Measurements from ENCODE around the gene ZNF423.

Gene ZNF423

DNA sequence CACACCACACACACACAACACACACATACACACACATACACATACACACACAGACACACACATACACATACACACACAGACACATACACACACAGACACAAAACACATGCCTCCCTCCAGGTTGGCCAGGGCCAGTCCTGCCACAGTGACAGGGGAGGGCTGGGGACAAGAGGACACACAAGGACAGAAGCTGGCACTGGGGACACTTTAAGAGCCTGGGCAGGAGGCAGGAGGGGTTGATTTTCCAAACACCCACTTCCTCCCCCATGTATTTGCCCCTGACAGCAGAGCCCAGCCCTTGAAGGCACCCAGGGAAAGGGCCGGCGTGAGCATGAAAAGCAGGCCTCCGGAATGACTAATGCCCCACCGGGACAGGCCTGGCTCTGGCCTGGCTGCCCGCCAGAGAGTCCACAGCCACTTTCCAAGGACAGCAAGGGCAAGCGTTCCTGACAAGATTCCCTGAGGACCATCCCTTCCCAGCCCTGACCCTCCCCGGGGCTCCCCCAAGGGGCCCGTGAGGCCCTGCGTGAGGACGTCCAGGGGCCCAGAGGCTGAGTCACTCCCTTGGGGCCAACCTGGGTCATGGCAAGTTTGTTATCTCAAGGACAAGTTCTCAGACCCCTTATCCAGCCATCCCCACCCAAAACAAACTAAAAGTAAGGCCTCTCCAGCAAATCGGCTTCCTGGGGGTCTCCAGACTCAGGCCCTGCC is 235.6 kb downstream of the ZNF423 start:
- no peak for DNase-seq

DNA sequence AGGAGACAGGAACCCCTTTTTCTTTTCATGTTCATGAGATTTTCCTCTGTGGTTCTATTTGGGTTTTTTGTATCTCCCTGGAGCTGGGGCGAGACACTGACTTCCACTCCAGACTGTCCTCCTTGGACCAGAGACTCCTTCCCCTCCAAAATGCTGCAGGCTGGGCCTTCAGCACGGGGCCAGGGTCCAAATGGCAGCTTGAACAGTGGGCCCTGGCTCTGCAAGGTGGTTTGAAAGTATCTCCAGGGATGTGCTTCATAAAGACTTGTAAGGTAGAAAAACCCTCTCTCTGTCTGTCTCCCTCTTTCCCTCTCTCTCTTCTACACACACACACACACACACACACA is 236.1 kb downstream of the ZNF423 start:
- DNase-seq, result no peak

DNA sequence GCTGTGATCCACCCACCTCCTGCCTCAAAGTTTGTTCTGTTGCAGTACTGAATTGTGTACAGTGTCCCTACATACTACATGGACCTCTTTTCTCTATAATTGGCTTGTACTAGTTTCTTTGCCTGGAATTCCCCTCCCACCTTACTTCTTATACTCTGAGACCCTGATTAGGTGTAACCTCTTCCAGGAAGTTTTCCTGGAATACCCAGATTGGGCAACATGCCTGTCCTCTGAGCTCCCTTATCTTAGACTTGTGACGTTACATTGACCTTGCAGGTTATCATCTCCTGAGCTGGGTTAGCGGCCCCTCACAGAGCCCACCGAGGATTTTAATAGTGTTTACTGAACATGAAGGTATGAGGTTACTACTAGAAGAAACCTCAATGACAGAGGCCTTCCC is 237.0 kb downstream of the ZNF423 start:
- DNase-seq, result no peak

DNA sequence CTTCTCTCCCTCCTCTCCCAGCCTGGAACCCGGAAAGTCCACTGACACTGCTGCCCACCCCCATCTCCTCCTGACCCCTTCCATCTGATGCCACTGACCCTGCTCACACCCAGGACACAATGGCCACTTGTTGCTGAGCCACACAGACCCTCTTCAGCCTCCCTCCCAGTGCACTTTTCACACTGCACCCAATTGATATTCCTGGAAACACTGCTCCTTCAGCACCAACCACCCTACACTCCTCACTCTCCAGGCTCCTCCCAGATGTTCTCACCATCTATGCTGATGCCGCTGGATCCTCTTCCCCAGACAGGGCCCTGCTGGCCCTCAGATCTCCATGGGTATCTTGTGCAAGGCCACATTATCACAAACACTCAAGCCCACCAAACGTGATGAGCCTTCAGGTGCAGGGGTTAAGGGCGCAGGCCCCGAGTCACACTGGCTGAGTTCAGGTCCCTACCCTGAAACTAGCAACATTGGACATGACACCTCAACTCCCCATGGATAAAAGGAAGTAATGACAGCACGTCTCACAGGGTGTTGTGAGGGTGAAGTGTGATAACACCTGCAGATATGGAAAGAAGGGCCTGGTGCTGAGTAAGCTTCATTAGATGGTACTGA is 238.1 kb downstream of the ZNF423 start:
- no peak for DNase-seq

DNA sequence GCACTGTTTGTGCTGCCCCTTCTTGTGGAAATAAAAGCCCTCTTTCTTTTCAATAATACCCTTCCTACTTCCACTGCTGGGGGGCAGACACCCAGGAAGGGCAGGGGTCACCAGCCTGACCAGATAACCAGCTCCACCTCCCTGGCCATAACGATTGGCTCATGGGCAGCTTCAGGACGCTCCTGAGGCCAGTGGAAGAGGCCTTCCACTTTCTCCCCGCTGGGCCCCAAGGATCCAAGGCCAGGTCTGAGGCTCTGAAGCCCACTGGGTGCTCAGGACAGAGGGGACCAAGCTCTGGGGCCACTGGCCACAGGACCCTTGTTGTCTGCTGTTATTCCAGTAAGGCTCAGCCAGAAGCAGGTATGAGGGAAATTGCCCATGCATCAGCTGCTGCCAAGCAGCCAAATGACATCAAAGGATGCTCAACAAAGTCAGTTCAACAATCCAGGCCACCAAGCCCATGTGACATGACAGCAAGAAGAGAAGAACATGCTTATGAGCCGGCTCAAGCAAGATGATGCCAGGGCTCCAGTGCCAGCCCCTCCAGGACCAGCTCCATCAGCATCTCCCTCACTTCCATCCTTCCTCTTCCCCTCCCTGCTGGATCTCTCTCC is 238.8 kb downstream of the ZNF423 start:
- DNase-seq, result no peak

DNA sequence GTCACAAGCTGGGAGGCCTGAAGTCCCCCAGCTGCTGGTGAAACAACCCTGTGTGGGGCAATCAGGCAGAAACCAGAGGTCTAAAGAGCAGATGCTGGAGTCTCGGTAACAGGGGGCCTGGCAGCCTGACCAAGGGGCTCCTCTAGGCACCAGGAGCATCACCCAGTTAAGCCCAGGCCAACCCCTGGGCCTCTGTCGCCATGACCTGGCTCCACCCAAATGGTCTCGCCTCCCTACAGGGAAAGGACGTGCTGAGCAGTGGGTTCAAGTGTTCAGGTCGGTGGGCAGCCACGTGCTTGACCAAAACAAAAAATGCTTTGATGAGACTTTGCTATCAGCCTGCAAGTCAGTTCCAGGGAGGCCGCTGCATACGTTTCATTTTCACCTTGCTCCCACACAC is 240.3 kb downstream of the ZNF423 start:
- DNase-seq, result no peak

DNA sequence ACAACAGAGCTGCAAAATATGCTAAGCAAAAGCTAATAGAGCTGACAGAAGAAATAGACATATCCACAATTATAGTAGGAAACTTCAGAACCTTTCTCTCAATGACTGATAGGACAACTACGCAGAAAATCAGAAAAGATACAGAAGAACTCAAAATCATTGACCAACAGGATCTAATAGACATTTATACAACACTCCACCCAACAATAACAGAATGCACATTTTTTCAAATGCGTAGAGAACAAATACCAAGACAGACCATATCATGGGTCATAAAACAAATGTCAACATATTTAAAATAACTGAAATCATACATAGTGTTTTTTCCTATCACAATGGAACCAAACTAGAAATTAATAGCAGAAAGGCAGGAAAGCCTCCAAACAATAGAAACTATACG is 244.9 kb downstream of the ZNF423 start:
- no peak for DNase-seq

DNA sequence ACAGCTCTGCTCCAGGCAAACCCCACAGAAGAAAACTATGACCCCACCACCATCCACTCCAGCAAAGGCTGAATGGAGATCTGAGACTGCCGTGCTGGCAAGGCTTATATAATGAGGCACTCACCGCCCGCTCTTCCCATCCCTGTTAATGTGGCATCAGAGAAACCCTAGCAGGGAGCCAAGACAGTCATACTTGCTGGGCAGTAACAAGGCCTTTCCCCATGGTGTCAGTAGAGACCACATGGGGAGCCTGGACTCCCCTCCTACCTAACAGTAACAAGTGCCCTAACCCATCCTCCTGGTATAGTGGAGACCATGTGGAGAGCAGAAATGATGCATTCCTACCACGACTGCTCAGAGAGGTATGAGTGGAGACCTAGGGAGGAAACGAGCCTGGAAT is 247.1 kb downstream of the ZNF423 start:
- peak in 1 of 3 experiments; percentile 13 for DNase-seq

DNA sequence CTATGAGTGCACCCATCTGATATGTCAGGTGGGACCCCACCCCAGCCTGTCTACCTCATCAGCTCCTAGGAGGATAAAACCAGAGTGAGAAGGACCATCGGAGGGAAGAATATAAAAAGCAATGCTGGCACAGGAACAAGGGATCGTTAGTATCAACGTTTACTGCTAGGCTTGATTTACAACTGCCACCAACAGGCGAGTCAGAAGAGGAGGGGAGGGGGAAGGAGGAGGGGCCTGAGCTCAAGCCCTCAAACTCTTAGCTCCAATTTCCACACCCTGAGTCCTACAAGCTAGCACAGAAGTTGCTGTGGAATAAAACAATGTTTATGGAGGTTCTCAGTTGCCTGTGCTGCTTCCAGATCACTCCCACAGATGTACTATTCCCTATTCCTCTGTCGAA is 247.8 kb downstream of the ZNF423 start:
- DNase-seq, result peak in 2 of 3 experiments; percentile 8 to 16

DNA sequence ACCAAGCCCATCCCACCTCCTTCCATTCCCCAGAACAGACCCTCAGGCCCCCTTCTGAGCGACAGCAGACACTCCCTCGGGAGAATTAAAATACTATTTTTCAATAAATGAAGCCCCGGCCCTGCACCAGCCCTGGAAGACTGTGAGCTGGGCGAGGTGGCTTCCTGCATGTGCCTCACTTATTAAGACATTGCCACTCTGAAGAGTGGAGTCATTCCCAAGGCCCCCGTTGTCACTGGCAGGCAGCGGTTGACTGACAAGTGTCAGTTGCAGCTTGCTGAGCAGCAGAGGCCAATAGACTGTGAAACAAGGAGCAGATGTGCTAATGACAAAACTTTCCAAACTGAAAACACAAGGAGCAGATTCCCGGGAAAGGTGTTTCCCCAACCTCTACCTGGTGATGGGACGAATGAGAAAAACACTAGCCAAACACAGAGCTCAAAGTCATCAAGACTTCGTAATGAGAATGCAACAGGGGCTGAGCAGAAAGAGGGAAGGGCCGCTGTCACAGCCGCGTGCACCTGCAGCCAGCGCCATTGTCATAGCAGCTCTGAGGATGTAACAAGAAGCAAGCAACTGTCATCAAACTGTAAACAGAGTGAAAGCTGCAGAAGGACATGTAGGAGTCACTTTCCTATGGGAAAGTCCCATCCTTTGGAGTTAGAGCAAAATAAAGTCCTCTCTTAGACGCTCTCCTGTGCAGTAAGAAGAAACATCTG is 250.2 kb downstream of the ZNF423 start:
- no peak for DNase-seq

DNA sequence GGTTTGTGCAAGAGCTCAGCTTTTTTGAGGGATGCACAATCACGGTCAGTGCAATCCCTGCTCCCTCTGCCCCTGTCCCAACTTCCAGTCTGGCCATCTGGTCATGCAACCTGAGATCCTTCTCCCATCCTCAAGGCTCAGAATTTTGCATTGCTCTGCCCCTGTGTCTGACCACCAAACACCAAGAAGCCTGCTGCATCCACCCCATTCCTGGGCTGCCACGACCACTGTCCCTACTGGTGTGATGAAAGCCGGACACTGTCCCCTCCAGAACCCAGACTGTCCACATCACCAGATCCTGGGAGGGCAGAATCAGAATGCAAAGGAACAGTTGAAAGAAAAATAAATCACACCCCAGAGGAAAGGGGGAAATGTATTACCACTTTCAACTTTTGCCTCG is 251.3 kb downstream of the ZNF423 start:
- DNase-seq, result no peak

DNA sequence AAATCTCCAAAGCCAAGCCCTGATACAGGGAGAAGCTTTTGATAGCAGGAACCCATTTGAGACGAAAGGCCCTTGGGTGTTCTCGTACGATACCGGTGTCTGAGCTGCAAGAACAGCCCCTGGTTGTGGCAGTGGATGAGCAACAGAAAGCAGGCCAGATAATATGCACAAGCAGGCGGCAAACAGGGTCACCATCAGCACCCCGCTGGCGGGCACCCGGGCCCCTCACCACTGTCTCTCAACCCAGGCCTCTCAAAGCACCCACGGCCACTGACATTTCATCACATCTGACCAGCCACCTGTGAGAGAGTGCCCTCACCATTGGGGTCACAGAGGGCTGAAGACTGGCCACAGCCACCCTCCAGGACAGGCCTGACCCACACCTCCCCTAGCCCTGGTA is 252.0 kb downstream of the ZNF423 start:
- no peak for DNase-seq

DNA sequence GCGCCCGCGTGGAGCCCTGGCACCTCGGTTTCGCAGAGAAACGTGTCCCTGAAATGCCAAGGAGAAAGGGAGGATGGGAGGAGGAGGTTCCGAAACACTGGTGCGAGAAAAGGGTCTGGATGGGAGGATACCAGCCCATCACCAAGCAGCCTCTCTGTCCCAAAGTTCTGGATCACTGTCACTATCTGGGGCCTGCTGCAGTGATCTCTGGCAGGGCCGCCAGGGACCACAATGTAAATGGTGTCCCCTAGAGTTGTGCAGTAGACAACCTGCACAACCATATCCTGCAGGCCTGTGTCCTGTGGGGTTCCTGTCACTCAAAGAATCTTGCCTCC is 253.0 kb downstream of the ZNF423 start:
- no peak for DNase-seq

DNA sequence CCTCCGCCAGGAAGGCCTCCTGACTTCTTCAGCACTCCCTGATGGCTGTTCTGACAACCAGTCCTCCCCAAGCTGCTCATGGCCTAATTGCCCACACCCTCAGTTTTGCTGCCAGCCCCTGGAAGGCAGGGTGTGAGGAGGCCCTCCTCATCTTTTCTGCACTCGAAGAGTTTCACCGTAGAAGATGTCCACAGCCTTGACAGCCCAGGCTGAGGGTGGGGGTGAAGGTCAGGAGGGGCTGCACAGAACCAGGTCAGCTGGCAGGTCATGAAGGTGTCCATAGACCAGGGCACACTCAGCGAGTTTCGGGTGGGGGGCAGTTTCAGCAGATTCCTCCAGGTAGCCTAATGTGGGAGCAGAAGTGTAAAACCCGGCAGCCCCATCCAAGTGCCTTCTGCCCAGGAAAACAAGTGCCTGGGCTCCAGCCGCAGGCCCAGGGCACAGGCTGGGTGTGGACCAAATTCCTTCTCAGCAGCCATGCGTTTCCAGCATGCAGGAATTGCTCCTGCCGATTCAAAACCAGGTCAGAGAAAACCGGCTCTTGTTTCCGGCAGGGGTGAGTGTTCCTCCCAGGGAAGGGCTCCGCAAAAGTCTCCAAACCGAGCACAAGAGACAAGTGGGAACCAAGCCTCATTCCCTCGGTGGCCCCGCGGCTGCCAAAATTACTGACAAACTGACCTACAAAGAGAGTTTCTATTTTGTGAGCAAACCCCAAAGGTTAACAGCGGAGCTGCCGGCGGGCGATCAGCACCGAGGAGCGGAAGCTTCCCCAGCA is 253.5 kb downstream of the ZNF423 start:
- no peak for DNase-seq

DNA sequence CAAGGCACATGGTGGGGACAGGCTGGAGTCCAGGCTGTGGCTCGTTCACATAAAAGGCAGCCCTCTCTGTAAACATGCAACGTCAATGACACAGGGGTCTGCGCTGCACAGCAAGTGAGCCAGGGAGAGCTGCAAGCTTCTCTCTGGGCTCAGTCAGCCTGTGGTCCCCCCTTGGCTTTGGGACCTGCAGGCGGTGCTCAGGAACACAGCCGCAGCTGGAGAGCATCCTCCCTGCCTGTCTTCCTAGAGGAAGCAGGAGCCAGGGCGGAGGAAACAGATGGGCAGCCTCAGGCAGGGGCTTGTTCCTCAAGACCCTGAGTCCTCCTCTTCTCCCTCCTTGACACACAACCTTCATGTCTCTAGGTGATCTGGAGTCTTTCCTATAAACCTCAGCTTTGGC is 254.3 kb downstream of the ZNF423 start:
- no peak for DNase-seq

DNA sequence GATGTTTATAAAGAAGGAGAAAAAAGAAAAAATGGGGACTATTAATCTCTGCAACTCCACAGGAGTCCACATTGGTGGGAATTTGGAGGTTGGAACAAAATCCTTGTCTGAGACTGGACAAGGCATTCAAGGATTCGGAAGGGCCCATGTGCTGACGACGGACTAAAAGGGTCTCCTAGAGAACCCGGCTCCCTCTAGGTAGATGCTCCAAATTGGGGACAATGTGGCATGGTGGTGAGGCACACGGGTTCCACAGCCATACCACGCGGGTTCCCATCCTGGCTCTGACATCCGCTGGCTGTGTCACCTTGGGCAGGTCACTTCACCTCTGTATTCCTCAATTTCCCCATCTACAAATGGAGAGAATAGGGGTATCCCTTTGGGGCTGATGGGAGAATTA is 254.9 kb downstream of the ZNF423 start:
- DNase-seq, result no peak

DNA sequence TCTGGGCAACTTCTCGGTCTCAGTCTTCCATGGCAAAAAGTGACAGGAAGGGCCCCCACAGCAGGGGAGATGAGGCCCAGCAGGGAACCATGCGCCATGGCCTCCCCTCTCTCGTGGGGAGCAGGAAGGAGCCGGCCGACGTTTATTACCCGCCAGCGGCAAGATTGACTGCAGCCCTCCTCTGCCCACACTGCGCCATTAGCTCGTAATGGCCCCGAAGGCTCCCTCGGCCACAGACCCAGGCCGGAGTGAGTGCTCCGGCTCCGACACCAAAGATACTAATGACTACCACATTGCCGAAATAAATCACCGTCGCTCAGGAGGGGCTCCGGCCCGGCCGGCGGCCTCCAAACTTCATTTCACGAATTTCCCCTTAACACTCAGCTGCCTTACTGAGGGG is 255.4 kb downstream of the ZNF423 start:
- DNase-seq, result no peak

DNA sequence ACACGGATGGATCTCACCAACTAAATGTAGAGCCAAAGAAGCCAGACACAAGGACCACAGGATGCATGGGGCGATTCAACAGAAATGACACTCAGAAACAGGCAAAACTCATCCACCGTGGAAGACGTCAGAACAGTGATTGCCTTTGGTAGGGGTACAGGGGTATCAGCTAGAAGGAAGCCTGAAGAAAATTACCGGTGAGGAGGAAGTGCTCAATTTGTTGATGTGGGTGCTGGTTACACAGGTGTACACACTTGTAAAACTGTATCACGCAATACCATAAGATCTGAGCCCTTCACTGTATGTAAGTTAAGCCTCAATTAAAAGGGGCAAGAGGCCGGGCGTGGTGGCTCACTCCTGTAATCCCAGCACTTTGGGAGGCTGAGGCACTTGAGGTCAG is 256.2 kb downstream of the ZNF423 start:
- no peak for DNase-seq

DNA sequence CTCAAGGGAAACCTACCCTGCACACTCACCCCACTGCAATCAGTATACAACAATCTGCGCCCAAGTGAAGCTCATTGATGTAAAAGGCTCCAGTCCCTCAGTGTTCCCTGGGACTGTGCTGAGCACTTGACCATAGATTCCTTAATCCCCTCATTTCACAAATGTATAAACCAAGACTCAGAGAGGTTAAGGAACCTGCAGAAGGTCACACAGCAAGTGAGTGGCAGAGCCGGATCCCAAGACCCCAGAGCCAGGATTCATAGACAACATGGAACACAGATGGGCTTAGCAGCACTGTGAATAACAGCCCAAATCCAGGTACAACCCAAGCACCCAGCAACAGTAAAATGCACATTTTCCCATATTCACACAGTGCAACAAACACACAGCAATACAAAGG is 256.6 kb downstream of the ZNF423 start:
- no peak for DNase-seq

DNA sequence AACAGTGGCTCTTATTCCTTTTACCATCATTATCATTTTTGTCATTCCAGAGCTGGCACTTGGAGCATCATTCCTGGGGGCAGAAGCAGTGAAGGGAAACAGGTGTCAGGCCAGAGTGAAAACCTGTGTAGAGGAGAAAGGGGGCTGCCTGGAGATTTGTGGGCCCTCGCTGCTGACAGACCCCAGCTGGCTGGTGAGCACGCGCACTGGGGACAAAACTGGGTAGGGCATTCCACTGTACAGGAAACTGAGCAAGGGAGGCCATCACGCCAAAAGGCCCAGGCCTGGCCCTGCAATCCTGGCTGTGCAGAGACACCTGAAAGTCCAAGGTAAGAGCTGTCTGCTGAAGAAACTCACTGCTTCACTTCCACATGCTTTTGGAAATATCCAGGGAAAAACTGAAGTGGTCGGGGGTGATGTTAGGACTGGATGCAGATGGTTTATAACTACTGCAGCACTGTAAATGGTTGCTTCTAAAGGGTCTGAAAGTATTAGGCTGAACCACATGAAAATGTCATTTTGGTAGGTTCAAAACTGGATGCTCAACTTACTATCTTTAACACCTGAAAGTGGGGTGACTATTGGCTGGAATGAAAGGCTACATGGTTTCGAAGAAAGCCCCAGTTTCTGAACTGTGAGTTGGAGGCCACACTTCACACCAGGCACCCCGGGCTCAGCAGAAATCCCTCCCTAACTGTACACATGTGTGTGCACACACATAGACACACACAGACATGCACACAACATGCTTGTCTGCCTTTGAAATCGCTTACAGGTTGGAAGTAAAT is 257.3 kb downstream of the ZNF423 start:
- no peak for DNase-seq

DNA sequence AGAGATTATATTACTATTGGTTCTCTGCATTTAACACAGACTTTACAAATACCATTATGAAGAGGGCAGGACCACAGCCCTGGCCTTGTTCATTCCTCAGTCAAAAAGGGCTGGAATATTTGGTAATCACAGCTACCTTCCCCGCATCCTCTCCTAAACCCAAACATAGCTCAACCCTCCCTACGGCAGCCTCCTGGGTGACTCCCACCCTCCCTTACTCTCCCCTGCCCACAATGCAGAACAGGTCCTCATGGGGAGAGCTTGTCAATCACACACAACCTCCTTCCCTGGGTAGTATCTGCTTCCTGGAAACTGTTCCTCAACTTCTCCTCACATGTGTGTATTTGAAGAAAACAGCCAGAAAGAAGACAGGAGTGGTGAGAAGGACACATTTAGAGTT is 258.1 kb downstream of the ZNF423 start:
- DNase-seq, result no peak

DNA sequence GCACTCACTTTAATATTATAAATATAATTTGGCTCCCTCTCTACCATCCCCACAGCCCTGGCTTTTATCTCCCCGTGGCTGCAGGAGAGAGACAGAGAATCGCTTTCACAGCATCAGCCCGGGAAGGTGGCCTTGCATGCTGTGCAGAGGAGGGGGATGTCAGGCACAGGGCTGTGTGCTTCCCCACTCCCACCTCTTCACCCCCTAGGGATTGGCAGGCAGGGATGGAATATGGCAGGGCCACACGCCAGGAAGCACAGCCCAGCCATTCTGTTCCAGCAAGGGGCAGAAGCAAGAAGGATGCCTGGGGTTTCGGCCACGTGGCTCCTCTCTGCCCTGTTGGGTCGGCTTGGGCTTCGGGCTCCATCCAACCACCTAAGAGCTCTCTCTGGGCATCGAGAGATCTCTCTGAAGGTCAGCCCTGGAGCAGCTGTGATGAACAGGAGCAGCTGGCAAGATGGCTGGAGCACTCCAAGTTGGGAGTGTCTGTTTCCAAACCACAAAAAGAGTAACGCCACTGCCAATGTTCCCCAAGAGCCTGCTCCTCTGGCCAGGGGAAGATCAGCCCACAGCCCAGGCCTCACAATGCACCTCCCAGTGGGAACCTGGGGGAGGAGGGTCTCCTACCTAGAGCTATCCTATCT is 259.1 kb downstream of the ZNF423 start:
- DNase-seq, result no peak

All from NCI-H1417 (cell line).